NCI-H146 (cell line): Measurements from ENCODE around the gene LARP4B.

Experiments
- DNase-seq: peaks from one replicate; lab custom pipeline; 2025; lab: John Stamatoyannopoulos, UW

The LARP4B gene

DNA sequence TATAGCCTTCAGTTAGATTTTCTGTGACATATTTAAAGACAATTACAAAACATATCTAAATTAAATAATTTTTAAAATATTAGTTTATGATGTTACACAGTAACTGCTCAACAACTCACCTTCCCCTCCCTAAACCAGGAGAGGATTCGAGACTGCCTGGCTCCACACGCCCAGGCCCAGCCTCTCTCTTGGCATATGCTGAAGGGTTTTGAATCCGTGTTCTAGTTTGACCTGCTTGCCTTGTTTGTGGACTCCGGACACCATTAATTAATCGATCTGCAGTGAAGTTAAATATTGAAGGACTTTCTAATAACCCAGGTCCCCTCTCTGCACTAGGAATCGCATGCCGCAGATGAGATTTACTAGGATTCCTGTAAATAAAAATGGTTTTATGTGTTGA, 106.6 kb downstream of the LARP4B start:
- DNase-seq = no peak

DNA sequence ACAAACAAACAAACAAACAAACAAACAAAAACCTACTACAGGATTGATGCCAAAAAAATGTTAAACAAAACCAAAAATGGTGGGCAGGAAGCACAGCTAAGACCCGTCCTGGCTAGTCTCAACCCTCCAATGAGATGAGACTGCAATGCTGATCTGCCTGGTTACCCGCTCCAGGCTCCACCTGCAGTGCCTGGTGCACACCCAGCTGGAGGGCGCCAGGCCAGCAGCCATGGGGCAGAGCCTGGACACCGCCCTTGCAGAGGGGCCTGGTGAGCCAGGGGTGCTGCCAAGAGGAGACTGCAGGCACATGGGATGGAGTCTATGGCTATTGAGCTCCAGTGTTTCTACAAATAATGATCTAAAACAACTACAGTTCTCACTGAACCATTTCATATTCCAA, 107.0 kb downstream of the LARP4B start:
- no peak for DNase-seq

DNA sequence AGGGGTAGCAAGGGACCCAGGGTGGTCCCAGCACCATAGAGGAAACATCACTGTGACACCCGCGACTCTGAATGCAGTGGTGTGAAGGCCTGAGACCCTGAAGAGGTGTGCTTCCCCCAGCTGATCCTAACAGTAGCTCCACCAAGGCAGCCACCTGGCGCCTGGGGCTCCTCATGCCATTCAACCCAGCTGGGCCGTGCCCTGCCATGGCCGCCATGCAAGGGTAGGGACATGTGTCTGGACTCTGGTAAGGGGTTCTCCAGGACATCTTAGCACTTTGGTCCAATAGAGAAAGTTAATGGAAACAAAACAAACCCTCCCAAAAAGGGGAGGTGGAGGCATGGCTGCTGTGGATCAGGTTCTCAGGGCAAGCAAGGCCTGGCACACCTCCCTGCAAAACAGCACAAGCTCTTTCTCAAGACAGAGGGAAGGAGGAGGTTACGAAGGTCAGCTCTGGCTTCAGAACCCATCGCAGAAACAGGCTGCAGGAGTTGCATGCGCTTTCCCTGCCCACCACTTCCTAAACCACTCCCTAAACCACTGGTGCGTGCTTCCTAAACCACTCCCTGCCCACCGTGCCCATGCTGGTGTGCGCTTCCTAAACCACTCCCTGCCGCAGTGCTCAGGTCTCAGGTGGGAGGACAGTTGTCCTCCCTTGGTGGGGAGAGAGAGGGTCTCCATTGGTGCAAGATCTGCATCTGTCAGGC, 108.7 kb downstream of the LARP4B start:
- DNase-seq = no peak

DNA sequence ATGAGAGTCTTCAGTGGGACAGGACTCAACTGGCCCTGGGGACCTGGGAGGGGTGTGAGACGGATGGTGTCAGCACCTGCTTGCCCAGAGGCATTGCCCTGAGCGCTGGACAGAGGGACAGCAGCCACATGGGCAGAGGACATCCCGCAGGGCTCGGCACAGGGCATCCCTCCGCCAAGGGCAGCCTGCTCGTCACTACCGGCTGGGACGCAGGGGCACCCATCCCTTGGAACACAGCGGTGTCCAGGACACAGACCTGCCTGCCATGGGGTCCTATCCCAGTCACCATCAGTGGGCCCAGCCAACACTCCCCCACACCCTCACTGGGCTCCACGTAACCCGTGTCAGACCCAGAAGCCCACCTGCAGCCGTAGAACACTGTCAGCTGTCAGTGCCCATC, 109.3 kb downstream of the LARP4B start:
- no peak for DNase-seq

DNA sequence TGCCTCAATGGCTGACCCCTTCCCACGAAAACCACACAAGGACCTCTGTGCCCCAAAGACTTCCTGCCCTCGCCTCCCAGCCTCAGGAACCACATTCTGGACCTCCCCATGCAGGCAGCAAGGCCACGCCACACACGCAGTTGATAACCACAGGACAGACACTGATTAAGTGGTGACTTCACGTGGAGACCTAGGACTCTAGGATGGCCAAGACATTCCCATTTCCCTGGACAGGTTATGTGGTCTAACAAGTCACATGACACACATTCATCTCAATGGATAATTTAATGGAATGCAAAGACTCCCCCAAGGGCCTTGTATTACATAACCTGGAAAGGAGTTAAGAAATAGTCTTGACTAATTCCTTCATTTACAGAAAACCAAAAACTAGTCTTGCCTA, 110.2 kb downstream of the LARP4B start:
- DNase-seq = no peak

DNA sequence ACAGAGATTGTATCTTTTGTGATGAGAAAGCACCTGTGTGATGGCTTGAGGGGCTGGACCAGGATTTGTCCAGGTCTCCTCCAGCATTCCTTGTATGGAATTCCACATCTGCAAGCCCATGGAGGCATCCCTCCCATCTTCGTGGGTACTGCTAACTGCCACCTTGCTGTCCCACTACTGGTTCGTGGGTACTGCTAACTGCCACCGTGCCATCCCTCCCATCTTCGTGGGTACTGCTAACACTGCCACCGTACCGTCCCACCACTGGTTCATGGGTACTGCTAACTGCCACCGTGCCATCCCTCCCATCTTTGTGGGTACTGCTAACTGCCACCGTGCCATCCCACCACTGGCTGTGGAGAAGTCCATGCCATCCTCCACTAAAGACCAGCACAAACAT, 111.7 kb downstream of the LARP4B start:
- DNase-seq = no peak

DNA sequence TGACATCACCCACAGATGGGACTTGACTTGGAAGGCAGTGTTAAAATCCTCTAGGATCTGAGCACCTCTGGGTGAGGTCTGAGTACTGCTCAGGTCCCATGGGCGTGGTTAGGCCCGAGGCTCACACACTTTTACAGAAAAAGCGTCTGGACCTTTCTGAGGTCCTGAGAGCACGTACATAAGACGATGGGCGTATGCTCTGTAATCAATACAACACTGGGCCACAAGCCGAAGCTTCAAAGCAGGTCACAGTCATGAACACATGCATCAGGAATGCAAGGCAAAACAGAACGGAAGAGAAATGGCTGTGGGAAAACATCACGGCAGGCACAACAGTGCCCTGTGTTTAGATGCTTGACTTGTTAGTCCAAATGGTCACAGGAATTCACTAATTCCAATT, 112.2 kb downstream of the LARP4B start:
- no peak for DNase-seq

DNA sequence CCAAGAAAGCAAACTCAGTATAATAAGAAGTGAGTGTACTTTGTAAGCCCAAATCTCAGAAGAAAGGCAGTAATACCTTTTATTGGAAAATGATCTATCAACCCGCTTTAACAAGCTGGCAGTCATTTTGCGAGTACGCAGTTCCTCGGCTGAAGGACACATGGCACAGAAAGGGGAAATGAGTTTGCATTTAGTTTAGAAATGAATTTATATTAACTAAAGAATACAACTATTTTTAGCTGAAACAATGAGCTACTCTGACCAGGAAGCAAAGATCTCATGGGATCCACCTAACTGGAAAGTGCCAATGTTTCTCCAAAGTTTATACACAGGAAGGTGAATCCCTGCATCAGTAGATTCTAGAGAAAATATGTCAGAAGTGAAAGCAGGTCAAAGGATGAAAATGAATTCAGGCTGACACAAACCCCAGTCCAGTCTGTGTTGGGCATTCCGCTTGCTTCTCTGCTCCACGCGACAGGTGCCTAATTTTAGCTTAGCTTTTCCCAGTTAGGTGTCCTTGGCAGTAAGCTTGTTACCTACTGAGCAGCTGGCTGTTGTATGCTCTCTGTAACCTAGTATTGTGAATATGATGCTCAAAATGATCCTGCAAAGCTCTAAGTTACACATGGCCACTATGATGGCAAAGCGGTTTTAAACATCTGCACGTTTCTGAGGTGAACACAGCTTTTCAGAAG, 112.8 kb downstream of the LARP4B start:
- DNase-seq = no peak

DNA sequence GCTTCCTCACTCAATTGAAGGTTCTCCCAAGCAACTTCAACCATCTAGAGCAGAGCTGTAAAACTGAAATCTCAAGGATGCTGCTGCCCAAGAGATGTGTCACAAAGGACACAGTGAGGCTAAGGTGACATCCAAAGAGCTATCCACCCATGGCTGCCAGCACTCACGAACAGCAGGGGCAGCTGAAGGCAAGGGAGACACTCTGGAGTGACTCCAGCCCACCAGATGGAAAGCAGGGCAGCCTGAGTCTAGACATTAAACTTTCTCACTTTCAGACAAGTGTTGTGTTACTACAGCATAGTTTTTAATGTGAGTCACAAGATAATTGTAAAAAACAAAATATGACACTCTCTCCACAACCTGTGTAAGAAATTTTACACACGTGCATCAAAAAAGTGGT, 113.5 kb downstream of the LARP4B start:
- no peak for DNase-seq

DNA sequence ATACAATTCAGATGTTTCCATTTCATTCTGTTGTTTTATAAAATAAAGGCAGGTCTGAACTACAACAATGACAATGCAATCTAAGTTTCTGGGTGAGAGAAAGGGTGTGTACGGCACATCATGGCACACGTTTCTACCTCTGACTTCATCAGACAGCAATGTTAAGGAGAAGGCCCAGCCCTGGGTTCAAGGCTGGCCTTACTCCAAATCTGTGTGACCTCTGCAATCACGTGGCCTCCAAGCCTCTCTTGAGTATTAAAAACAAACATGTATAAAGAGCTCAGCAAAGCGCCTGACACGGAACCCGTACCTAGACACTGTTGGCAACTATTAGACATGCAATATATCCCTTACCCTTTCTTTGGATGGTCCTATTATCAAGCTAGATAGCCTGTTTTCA, 114.1 kb downstream of the LARP4B start:
- DNase-seq = no peak

DNA sequence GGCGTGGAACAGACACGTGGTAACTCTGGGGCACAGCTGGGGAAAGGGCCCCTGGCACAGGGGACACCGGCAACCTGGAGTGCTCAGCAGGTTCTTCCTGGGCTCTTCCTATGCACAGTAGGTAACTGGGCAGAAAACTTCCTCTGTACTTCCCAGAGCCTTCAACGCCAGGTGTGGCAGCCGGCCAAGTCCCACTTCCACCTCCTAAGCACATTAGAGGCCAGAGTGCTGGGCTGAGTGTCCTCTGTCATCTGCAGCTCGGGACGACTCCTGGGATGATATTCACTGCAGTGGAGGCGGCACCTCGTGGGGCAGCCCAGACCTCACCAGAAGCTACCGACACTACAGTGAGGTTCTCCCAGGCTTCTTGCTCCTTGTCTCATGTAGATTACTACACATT, 114.5 kb downstream of the LARP4B start:
- no peak for DNase-seq

DNA sequence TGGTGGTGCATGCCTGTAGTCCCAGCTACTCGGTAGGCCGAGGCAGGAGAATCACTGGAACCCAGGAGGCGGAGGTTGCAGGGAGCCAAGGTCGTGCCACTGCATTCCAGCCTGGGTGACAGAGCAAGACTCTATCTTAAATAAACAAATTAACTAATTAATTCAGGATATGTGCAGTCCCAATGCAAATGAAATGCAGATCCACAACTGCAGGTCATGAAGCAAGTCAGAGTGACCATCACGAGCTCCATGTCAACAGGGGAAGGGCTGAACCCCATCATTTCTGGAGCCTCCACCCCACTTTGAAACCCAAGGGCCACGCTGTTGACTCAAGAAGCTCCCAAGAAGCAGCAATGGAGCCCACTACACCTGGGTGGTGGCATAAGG, 115.4 kb downstream of the LARP4B start:
- DNase-seq = no peak

DNA sequence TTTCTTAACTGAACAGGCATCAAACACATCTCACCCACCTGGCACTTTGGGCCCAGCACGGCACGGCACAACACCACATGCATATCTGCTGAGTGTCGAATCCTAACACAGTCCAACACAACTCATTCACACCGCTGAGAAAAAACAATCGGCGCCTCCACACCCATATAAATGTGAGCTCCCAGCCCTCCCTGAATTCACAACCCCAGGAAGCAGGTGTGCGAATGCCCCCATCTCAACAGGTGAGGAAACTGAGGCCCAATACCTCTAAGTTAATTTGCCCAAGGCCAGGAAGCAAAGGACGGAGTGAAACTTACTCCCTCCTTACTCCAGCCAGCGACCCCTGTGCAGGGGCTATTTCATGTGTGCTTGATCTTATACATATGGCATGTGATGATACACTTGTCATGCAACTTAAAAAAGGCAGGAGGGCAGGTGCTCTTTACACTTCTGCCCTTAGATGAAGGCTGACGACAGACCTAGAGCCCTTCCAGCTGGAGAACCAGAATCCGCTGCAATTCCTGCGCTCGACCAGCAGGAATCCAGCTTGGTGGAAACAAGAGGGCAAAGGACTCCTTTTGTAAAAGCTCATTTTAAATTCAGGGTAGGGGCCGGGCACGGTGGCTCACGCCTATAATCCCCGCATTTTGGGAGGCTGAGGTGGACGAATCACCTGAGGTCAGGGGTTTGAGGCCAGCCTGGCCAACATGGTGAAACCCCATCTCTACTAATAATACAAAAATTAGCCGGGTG, 116.0 kb downstream of the LARP4B start:
- no peak for DNase-seq

DNA sequence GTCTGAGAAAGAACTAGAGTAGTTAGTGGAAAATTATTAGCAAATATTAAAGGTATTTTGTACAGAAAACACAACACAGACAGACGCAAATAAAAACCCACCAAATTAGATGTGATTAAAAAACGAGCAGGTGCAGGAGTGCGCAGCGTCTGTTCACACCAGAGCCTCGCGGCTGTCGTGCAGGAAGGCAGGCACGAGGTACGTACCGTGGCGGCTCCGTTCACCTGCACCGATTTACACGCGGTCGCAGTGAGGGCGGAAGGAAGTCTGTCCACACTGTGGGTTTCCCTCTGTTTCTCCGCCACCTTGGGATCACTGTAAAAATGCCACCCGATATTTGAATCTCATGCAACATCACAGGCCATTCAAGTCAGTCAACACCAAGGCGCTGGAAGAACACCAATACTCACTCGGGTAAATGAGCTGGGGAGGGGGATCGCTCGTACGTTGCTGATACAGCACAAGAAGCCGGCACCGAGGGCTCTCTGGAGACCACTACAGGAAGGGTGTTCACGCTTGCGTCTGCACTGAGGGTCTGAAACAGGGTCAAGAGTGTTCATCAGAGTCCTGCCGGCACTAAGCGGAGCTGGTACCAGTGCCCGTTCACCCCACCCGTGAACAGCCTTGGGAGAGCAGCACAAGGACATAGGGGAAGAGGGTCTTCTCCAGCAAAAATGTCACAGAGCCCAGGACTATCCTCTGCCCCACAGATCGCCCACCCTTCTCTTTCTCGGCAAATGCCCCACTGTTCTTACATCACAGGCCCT, 116.8 kb downstream of the LARP4B start:
- no peak for DNase-seq

DNA sequence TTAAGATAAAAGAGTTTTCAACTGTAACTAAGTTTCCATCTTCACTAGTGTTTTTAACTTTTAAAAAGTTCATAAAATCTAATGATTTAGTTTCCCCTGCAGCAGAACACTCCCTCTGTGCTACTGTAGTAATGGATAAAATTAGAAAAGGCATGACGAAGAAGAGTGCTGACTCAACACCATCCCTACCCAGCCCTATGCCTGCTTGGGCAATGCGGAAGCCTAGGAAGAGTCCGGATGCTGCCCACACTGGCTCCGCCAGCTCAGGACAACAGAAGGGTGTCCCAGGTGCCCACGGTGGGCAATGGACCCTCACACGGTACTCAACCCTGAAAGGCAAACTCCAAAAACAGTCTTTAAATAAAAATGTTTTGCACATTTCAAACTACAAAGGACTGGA, 118.2 kb downstream of the LARP4B start:
- DNase-seq = no peak

DNA sequence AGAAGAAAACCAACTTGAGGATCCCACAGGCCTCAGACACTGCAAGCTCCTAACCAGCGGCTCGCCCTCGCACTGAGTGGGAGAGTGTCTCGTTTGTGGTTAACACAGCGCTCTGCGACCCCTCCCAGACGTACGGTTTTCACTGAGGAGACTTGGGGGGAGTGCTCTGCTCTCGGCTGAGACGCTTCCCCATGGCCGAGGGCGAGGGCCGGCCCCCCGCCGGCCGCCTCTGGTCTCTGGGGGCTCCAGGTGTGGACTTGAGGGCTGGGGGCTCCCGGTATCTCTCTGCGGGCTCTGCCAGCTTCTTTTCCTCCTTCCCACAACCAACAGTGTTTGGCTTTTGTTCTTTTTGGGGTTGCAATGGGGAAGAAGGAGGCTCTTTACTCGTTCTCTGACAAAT, 118.7 kb downstream of the LARP4B start:
- no peak for DNase-seq

DNA sequence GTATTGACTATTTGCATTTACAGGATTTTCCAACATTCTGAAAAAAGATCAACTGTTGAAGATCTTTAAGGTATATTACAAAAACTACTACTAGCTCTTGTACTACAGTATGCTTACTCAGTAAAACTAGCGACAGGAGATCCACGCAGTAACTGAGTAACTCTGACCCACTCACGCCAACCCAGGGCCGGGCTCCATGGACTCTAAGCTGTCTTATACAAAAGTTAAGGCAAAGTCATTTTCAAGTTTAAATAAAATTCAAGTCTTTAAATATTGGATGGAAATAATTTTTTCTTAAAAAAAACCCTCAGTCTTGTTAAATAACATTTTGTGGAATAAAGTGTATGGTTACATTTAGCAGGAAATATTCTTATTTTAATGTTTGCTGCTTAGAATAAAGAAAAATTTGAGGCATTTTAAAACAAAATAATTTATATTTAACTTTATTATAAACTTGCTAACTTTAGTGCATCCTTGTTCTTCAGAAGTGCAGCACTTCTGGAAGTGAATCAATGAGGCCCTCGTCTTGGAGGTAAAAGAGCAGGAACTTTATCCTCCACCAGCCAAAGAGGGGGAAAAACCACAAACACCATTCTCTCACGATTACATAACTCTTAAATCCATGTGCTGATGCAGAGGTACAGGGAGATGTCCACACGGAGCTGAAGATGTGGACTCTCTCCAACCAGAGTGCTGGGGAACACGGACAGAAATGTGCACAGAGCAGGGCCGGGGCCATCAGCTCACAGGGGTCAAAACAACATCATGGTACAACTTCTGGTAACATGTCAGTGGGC, 119.9 kb downstream of the LARP4B start:
- no peak for DNase-seq

DNA sequence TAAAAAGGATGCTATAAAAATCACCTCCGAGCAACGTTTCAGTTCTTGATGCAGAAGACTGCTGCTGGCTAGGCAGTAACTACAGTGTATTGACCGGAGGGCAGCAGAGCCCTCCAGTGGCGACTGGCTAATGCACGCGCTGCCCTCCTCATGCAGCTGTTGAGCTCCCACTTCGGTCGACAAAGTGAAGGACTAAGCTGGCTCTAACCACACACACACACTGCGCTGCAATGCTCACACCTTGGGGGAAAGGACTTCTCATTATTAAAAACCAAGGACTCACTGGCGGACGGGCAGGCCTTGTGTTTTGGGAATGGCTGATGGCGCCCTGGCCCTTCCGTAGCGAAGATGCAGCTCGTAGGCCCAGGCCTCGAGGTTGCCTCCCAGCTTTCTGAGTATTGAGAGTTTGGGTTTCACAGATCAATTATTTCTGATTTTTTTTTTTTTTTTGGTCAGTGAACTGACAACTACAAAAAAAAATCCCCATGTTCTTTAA, 121.1 kb downstream of the LARP4B start:
- DNase-seq = peak; percentile 61

DNA sequence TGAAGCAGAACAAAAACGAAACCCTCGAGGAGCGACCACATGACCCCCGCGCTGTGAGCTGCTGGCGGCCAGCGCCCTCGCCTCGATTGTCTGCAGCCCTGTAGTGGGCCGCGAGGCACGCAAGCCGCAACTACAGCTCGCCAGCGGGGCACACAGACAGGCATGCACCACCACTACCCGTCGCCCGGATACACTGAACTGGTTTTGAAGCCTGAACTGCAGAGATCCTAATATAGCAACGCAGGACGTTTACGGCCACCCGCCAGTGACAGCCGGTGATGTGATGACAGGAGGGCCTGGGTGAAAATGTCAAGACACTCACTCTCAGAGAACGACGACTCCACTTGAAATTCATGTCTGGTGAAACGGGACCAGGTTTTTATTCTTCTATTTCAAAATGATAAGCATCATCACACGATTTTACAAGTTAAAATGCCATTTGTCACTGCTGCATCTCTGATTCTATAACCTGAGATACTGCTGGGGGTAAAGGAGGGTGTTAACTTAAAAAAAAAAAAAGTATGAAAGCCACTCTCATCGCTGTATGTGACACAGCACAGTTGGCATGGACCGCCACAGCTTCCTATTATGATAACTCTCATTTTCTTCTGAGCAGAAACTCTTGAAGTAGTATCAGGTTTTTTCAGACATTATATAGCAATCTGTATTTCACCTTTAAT, 121.7 kb downstream of the LARP4B start:
- DNase-seq = no peak

DNA sequence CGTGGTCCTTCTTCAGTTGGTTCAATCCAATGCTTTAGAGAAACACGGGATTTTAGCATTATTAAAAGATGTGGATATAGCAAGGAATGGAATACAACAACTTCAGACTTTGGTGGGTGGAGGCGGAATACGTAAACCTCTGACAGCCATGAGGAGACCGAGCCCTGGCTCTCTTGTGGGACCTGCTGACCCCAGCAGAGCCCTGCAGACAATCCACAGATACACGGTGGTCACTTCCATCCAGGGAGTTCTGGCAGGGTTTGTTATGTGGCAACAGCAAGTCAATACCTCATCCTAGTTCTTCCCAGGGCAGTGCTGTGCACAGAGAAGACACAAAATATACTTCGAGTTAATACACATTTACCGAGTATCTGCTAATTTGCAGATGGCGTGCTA, 123.5 kb downstream of the LARP4B start:
- DNase-seq = no peak
